A549 (cell line): Measurements from ENCODE around the gene SLC7A11.
A peak's percentile ranks its signal among the peaks of the same experiment; 100 is the strongest.

ENCODE experiments used
- EHF ChIP-seq: fragments of 250-450 bp; sonication (Bioruptor Pico); IDR thresholded peaks from 2 replicates; pipeline ENCODE4 v1.5.0; 2020; ENCODE audit warnings: mild to moderate bottlenecking
- KDM1A ChIP-seq: fragments of 200-600 bp; sonication (generic); IDR thresholded peaks from 2 replicates; pipeline ENCODE4 v1.6.1; 2016; ENCODE audit warnings: low read depth, mild to moderate bottlenecking
- POLR2A ChIP-seq: IDR thresholded peaks from 2 replicates; pipeline ENCODE4 v1.6.1; 2012; ENCODE audit warnings: mild to moderate bottlenecking, low read length
- POLR2AphosphoS2 ChIP-seq: conservative IDR thresholded peaks from 2 replicates; pipeline ENCODE4 v1.6.1; 2012; ENCODE audit warnings: low read length, improper control_type of control experiment, inconsistent platforms
- RAD21 ChIP-seq, 2 experiments: fragments of >200 bp in 1 of 2; sonication (Bioruptor Twin) in 1 of 2; formaldehyde crosslinking in 1 of 2; IDR thresholded peaks in 1 of 2; conservative IDR thresholded peaks in 1 of 2; 2 replicates in 1 of 2; 3 replicates in 1 of 2; pipeline ENCODE4 v1.6.1; 2012 to 2018; ENCODE audit warnings: inconsistent platforms in 1 of 2
- TF ChIP-seq, protein P1 (sequence below): fragments of >200 bp; sonication (Bioruptor Twin); formaldehyde crosslinking; IDR thresholded peaks from 3 replicates; pipeline ENCODE4 v1.5.1; 2016
- TF ChIP-seq, protein P2 (sequence below): IDR thresholded peaks from 2 replicates; pipeline ENCODE4 v1.6.1; 2012

DNA sequence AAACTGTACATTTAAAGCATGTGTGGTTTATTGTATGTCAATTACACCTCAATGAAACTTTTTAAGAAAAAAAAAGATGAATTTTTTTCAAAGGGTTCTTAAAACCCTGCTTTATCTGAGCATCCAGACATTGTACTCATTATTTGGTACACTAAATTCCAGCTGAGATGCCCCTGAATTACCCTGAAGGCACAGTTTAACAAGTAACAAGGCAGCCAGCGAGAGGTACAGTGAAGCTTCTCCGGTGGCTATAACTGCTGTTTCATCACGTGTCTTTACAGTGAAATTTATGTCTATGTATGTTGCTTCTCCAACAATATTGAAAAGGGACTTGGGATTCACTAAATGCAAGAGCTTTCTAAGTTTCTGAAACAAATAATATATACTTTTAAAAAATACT is 15.8 kb downstream of the SLC7A11 start:
- TF ChIP-seq POLR2A, result no peak
- TF ChIP-seq RAD21 (conservative IDR thresholded peaks at IDR 0.05 in 1 of 2, IDR thresholded peaks at IDR 0.05 in 1 of 2), result no peak
- TF ChIP-seq, protein P1, sequence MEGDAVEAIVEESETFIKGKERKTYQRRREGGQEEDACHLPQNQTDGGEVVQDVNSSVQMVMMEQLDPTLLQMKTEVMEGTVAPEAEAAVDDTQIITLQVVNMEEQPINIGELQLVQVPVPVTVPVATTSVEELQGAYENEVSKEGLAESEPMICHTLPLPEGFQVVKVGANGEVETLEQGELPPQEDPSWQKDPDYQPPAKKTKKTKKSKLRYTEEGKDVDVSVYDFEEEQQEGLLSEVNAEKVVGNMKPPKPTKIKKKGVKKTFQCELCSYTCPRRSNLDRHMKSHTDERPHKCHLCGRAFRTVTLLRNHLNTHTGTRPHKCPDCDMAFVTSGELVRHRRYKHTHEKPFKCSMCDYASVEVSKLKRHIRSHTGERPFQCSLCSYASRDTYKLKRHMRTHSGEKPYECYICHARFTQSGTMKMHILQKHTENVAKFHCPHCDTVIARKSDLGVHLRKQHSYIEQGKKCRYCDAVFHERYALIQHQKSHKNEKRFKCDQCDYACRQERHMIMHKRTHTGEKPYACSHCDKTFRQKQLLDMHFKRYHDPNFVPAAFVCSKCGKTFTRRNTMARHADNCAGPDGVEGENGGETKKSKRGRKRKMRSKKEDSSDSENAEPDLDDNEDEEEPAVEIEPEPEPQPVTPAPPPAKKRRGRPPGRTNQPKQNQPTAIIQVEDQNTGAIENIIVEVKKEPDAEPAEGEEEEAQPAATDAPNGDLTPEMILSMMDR, result no peak
- TF ChIP-seq, protein P2, sequence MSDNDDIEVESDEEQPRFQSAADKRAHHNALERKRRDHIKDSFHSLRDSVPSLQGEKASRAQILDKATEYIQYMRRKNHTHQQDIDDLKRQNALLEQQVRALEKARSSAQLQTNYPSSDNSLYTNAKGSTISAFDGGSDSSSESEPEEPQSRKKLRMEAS, result no peak
- TF ChIP-seq KDM1A, result no peak
- TF ChIP-seq EHF (CRISPR knock-in tag), result no peak
- peak; percentile 56; the same call in 1 of the 2 replicates for TF ChIP-seq POLR2AphosphoS2
